GM12891 (cell line): ENCODE measurements around the gene ADCY10.

Experiments used
- DNase-seq: peaks from one replicate; pipeline ENCODE4 v3.0.0; 2011; ENCODE audit warnings: low spot score; ENCODE audit not compliant: insufficient read length
- FAIRE-seq: peaks from 2 replicates; lab custom pipeline; 2011; peaks lifted over from hg19 to GRCh38; lab: Jason Lieb, UNC
- PAX5 ChIP-seq: IDR thresholded peaks from 2 replicates; pipeline ENCODE4 v1.6.1; 2011; ENCODE audit warnings: low read length, moderate library complexity, mild to moderate bottlenecking; ENCODE audit not compliant: insufficient read depth, severe bottlenecking
- POLR2A ChIP-seq: IDR thresholded peaks from 2 replicates; pipeline ENCODE4 v1.6.1; 2011; ENCODE audit warnings: low read depth, low read length, control low read depth
- POLR2AphosphoS5 ChIP-seq: IDR thresholded peaks from 2 replicates; pipeline ENCODE4 v1.6.1; 2011; ENCODE audit warnings: low read depth, low read length, control low read depth
- POU2F2 ChIP-seq: IDR thresholded peaks from 2 replicates; pipeline ENCODE4 v1.6.1; 2011; ENCODE audit warnings: low read depth, mild to moderate bottlenecking, control low read depth, low read length, moderate library complexity
- SPI1 ChIP-seq: IDR thresholded peaks from 2 replicates; pipeline ENCODE4 v1.6.1; 2011; ENCODE audit warnings: low read depth, low read length, control low read depth
- TAF1 ChIP-seq: IDR thresholded peaks from 2 replicates; pipeline ENCODE4 v1.6.1; 2011; ENCODE audit warnings: low read depth, low read length, control low read depth

Gene ADCY10

DNA sequence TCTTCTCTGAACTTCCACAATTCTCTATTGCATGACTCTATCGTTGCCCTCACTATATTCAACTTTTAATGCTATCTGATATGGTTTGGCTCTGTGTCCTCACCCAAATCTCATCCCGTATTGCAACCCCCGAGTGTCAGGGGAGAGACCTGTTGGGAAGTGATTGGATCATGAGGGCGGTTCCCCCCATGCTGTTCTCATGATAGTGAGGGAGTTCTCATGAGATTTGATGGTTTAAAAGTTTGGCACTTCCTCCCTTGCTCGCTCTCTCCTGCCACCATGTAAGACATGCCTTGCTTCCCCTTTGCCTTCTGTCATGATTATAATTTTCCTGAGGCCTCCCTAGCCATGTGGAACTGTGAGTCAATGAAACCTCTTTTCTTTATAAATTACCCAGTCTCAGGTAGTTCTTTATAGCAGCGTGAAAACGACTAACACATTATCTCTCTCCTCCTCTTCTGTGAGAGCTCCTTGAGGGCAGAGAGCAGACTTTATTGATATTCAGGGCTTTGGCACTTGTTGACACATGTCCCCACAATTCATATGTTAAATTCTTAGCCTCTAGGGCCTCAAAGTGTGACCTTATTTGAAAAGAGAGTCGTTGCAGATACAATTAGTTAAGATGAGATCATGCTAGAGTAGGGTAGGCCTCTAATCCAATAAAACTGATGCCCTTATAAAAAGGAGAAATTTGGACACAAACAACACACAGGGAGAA, 52.1 kb downstream of the ADCY10 start:
- no peak for TF ChIP-seq PAX5
- no peak for TF ChIP-seq SPI1
- TF ChIP-seq POLR2A = no peak
- TF ChIP-seq POU2F2 = no peak
- no peak for TF ChIP-seq POLR2AphosphoS5
- no peak for TF ChIP-seq TAF1
- FAIRE-seq (no peak), DNase-seq (no peak)

DNA sequence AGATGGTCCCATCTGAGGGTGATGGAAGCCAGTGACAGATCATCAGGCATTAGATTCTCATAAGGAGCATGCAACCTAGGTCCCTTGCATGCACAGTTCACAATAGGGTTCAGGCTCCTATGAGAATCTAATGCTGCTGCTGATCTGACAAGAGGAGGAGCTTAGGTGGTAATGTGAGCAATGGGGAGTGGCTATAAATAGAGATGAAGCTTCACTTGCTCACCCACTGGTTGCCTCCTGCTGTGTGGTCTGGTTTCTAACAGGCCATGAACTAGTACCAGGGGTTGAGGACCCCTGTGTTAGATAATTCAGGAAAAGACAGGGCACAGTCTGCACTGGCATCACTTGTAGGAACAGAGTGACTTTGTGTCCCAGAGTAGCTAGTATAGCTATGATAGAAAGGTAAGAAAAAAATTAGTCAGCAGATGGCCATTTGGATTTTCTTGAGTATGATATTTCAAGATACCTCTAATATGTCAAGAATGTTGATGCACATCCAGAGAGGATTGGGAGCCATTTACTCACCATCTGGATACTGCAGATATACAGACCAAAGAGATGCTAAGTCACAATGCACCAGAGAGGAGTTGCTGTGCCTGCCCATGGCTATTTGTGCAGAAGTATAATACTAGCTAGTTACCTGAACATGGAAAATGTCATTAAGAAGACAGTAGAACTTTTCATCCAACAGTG, 53.6 kb downstream of the ADCY10 start:
- TF ChIP-seq TAF1 (no peak), PAX5 (no peak)
- DNase-seq (no peak), FAIRE-seq (no peak)

GRCh38 chr1:167856711-167857418, 57.1 kb downstream of the ADCY10 start:
- FAIRE-seq = no peak
- TF ChIP-seq SPI1 (no peak), PAX5 (no peak), TAF1 (no peak), POLR2AphosphoS5 (no peak), POU2F2 (no peak), POLR2A (no peak)
- DNase-seq = no peak

DNA sequence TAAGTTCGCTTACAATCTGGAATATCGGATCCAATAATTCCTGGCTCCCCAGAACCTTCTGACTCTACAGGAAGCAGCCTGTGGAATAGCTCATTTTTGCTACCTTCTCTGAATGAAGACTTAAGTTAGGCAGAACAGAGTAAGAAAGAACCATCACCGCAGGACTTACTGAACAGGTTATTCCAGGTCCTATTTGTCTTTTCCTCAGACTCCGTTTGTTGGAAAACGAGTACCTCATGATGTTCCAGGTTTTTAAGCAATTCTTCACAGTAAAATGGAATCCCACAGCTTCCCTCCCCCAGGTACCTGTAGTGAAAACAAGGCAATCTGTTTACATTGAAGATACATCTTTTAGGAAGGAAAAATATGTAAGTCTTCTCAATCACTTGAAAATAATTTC, 59.8 kb downstream of the ADCY10 start:
- DNase-seq (no peak), FAIRE-seq (no peak)
- TF ChIP-seq SPI1 = no peak
- TF ChIP-seq TAF1 = no peak
- no peak for TF ChIP-seq POLR2AphosphoS5
- no peak for TF ChIP-seq POU2F2
- TF ChIP-seq POLR2A = no peak
- TF ChIP-seq PAX5 = no peak

DNA sequence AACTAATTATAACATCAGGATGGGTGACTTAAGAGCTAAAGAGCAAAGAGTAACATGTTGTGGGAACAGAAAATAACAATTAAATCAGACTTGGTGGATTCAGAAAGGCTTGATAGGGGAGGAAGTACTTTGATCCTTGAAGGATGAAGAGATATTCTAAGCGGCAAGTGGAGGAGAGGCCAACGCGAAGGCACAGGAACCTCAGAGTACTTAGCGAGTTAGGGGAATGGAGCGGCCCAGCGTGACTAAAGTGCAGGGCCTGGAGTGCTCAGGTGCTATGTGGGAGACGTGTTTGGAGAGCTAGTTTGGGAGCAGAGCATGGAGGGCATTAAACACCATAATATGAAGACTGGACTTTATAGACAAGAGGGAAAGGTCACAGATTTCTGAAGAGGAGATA, 64.3 kb downstream of the ADCY10 start:
- DNase-seq (no peak), FAIRE-seq (no peak)
- no peak for TF ChIP-seq POLR2A

DNA sequence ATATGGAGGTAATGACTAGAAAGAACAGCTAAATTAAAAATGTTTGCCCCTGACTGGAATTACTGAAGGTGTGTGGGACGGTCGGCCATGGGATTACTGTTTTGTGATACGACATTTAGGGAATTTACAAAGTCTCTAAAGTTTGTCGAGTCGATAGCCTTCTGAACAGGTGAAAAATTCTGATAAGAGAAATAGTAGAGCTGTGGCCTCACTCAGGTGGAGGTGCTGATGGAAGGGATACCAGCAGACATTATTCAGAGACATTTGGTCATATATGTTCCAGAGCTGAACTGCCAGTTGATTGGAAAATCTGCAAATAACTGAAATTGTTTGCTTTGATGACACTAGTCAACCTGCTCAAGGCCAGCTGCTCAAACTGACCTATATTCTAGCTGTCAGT, 71.1 kb downstream of the ADCY10 start:
- FAIRE-seq (no peak), DNase-seq (no peak)
- TF ChIP-seq POLR2A (no peak), PAX5 (no peak), TAF1 (no peak), POLR2AphosphoS5 (no peak), POU2F2 (no peak), SPI1 (no peak)

GRCh38 chr1:167841530-167841929, 72.4 kb downstream of the ADCY10 start:
- DNase-seq = no peak
- FAIRE-seq = no peak
- TF ChIP-seq POU2F2 (no peak), SPI1 (no peak), PAX5 (no peak), POLR2AphosphoS5 (no peak), POLR2A (no peak)

DNA sequence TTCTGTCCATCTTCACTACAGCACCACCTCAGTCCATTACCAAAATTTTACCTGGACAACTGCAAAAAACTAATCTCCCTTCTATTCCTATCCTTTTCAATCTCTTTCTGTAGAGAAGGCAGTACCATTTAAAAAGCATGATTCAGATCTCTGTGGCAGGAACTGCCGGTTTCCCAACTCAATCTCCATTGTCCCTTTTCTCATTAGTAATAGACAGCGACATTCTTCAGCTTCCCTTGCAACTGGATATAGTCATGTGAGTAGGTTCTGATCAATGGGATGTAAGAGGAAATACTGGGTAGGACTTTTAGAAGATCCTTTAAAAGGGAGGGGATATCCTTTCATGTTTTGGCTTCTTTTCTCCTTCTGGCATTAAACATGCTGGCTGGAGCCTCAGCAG, 74.9 kb downstream of the ADCY10 start:
- DNase-seq (no peak), FAIRE-seq (no peak)
- TF ChIP-seq POU2F2 = no peak
- TF ChIP-seq POLR2AphosphoS5 = no peak
- no peak for TF ChIP-seq PAX5
- no peak for TF ChIP-seq TAF1
- no peak for TF ChIP-seq POLR2A
- no peak for TF ChIP-seq SPI1

GRCh38 chr1:167837326-167837725, 76.6 kb downstream of the ADCY10 start:
- no peak for FAIRE-seq
- TF ChIP-seq PAX5 = no peak
- no peak for TF ChIP-seq POU2F2
- no peak for TF ChIP-seq POLR2AphosphoS5
- no peak for TF ChIP-seq POLR2A
- TF ChIP-seq TAF1 = no peak
- no peak for TF ChIP-seq SPI1
- no peak for DNase-seq

- TF ChIP-seq PAX5 (no peak), SPI1 (no peak), POU2F2 (no peak), TAF1 (no peak), POLR2AphosphoS5 (no peak), POLR2A (no peak)
- no peak for FAIRE-seq
- DNase-seq = no peak
Observed at GRCh38 chr1:167836197-167836596, 77.7 kb downstream of the ADCY10 start.
